ENCODE measurements around the gene NEU2. TPM values are rescaled to one million over a fixed set of nuclear protein-coding genes. Genes with fewer than 3 reads are reported as not detected.

Gene NEU2
- total RNA-seq, 2 experiments from 2014 or later, result not detected

DNA sequence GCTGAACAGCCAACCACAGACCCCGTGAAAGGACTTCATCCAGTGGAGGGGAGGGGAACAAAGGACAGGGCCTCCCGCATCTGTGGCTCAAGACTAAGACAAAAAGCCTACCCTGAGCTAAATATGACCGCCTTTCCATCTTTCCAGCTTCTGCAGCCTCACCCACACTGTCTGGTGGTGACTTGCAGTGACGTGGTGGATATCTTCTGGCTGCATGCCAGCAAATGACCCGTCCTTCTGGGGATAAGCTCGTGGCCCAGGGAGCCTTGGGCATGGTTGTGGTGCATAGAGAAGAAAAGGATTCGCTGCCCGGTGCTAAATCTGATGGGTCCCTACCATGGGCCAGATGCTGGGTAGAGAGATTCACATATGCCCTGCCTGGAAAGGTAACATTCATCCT lies 10.7 kb upstream of the NEU2 start:
- Mint-ChIP-seq H3K9me3 (no peaks in the 10 kb centered on the region), H3K36me3 (ENCODE audit: low read depth) (no peaks in the 10 kb centered on the region), H3K4me1 (ENCODE audit: low read depth) (no peaks in the 10 kb centered on the region), H3K4me3 (no peak overlapping the region), H3K27ac (no peak overlapping the region), H3K27me3 (no peaks in the 10 kb centered on the region)
- H3K27me3 ChIP-seq (ENCODE audit: control insufficient read depth in 1 of 2, insufficient read depth in 2 of 2, low read length in 2 of 2), result no peaks in the 10 kb centered on the region
- TF ChIP-seq, protein P1, sequence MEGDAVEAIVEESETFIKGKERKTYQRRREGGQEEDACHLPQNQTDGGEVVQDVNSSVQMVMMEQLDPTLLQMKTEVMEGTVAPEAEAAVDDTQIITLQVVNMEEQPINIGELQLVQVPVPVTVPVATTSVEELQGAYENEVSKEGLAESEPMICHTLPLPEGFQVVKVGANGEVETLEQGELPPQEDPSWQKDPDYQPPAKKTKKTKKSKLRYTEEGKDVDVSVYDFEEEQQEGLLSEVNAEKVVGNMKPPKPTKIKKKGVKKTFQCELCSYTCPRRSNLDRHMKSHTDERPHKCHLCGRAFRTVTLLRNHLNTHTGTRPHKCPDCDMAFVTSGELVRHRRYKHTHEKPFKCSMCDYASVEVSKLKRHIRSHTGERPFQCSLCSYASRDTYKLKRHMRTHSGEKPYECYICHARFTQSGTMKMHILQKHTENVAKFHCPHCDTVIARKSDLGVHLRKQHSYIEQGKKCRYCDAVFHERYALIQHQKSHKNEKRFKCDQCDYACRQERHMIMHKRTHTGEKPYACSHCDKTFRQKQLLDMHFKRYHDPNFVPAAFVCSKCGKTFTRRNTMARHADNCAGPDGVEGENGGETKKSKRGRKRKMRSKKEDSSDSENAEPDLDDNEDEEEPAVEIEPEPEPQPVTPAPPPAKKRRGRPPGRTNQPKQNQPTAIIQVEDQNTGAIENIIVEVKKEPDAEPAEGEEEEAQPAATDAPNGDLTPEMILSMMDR (IDR thresholded peaks at IDR 0.05), result no peak
- DNase-seq (no peak), ATAC-seq (ENCODE audit: poor library complexity) (no peak)
- H3K4me1 ChIP-seq (ENCODE audit: insufficient read depth, low read length), result no peaks in the 10 kb centered on the region
- POLR2A ChIA-PET, result no interaction called here
- H3K4me3 ChIP-seq (ENCODE audit: low read length), result no peak overlapping the region
- no peak overlapping the region for H3K27ac ChIP-seq (ENCODE audit: low read depth in 1 of 2, low read length in 2 of 2)
- CTCF ChIA-PET, result no interaction called here
- no peaks in the 10 kb centered on the region for H3K9me3 ChIP-seq (ENCODE audit: control insufficient read depth in 1 of 2, insufficient read depth in 1 of 2, low read length in 2 of 2)
- intact Hi-C loops (cut with DNase I, micrococcal nuclease), result no loop called here
- H3K36me3 ChIP-seq (ENCODE audit: insufficient read depth, low read length), result no peaks in the 10 kb centered on the region

DNA sequence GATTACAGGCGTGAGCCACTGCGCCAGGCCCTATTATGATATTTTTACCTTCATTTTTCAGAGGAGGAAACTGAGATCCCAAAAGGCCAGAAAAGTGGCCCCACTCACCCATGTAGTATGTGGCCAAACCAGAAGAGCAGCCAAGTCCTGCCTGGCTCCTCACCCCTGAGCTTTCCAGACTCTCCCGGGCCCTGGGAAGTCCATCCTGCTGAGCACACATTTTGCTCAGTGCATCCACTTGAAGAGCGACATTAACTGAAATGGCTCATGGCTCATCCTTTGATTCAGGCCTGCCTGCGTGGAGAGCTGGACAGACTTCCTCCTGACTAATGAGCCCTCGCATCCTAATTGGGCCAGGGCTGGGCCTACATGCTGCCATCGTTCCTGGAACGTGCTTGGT lies 9.9 kb upstream of the NEU2 start:
- no peaks in the 10 kb centered on the region for H3K9me3 Mint-ChIP-seq
- H3K27me3 ChIP-seq (ENCODE audit: control insufficient read depth in 1 of 2, insufficient read depth in 2 of 2, low read length in 2 of 2), result no peaks in the 10 kb centered on the region
- H3K27me3 Mint-ChIP-seq, result no peaks in the 10 kb centered on the region
- ATAC-seq (ENCODE audit: poor library complexity), result no peak
- no peaks in the 10 kb centered on the region for H3K36me3 Mint-ChIP-seq (ENCODE audit: low read depth)
- no peak overlapping the region for H3K4me3 ChIP-seq (ENCODE audit: low read length)
- no peaks in the 10 kb centered on the region for H3K9me3 ChIP-seq (ENCODE audit: control insufficient read depth in 1 of 2, insufficient read depth in 1 of 2, low read length in 2 of 2)
- no peak for DNase-seq
- no peaks in the 10 kb centered on the region for H3K36me3 ChIP-seq (ENCODE audit: insufficient read depth, low read length)
- no peak overlapping the region for H3K27ac Mint-ChIP-seq
- TF ChIP-seq, protein P1 (IDR thresholded peaks at IDR 0.05), result no peak
- intact Hi-C loops (cut with DNase I, micrococcal nuclease), result no loop called here
- ChIA-PET POLR2A (no interaction called here), CTCF (no interaction called here)
- no peak overlapping the region for H3K4me3 Mint-ChIP-seq
- no peaks in the 10 kb centered on the region for H3K4me1 Mint-ChIP-seq (ENCODE audit: low read depth)
- no peaks in the 10 kb centered on the region for H3K4me1 ChIP-seq (ENCODE audit: insufficient read depth, low read length)
- H3K27ac ChIP-seq (ENCODE audit: low read depth in 1 of 2, low read length in 2 of 2), result no peak overlapping the region

DNA sequence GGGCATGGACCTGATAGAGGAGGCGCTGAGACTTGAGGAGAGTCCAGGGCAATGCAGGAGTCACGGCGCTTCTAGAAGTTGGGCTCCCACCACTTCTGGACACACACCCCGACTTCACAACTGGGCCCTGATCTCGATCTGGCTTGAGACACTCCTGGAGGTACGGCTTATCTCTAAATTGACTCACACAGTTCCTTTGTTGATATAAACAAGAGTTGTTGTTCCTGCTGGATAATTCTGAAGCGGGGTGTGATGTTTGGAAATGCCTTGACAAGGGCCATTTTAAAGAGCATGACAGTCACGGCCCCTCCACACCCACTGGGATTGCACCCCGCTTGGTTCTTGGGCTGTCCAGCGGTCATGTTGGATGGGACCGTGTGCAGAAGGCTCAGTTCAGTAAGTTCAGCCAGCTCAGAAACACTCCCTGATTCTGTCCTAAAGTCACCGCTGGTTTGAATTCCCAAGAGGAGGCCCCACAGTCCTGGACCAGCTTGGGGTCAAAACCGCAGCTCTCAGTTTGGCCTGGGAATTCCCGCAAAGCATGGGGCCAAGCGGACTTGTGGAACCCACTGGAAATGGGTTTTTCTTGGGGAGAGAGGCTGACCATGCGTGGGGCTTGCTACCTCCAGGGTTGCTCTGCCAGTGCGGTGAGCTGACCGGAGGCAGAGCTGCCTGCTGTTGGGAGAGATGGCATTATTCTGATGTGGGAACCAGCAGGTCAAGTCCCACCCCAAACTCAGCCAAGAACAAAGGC lies 9.3 kb upstream of the NEU2 start:
- TF ChIP-seq, protein P1 (IDR thresholded peaks at IDR 0.05), result no peak
- H3K27me3 Mint-ChIP-seq, result no peaks in the 10 kb centered on the region
- CTCF ChIA-PET, result no interaction called here
- Histone ChIP-seq H3K36me3 (ENCODE audit: insufficient read depth, low read length) (no peaks in the 10 kb centered on the region), H3K4me3 (ENCODE audit: low read length) (no peak overlapping the region), H3K27me3 (ENCODE audit: control insufficient read depth in 1 of 2, insufficient read depth in 2 of 2, low read length in 2 of 2) (no peaks in the 10 kb centered on the region), H3K9me3 (ENCODE audit: control insufficient read depth in 1 of 2, insufficient read depth in 1 of 2, low read length in 2 of 2) (no peaks in the 10 kb centered on the region), H3K4me1 (ENCODE audit: insufficient read depth, low read length) (no peaks in the 10 kb centered on the region), H3K27ac (ENCODE audit: low read depth in 1 of 2, low read length in 2 of 2) (no peak overlapping the region)
- no peak overlapping the region for H3K27ac Mint-ChIP-seq
- H3K4me1 Mint-ChIP-seq (ENCODE audit: low read depth), result no peaks in the 10 kb centered on the region
- POLR2A ChIA-PET, result no interaction called here
- no peak overlapping the region for H3K4me3 Mint-ChIP-seq
- DNase-seq (no peak), ATAC-seq (ENCODE audit: poor library complexity) (no peak)
- intact Hi-C loops (cut with DNase I, micrococcal nuclease), result no loop called here
- no peaks in the 10 kb centered on the region for H3K9me3 Mint-ChIP-seq
- no peaks in the 10 kb centered on the region for H3K36me3 Mint-ChIP-seq (ENCODE audit: low read depth)
